Subcutaneous abdominal adipose tissue (tissue), 5 donors: Measurements from ENCODE around the gene PIMREG.

Source experiments
- H3K27ac ChIP-seq: one replicate; pipeline ENCODE4 v1.7.0; 2013; ENCODE audit warnings: low read depth, mild to moderate bottlenecking, inconsistent platforms, low read length, moderate library complexity
- H3K27me3 ChIP-seq, 5 donors: one replicate each; pipeline ENCODE4 v1.7.0; 2013; ENCODE audit warnings: low read length in 5 of 5, inconsistent platforms in 1 of 5; ENCODE audit not compliant: control insufficient read depth in 5 of 5, insufficient read depth in 4 of 5
- H3K36me3 ChIP-seq, 5 donors: one replicate each; pipeline ENCODE4 v1.7.0; 2013; ENCODE audit warnings: low read length in 5 of 5; ENCODE audit not compliant: control insufficient read depth in 5 of 5, insufficient read depth in 5 of 5
- H3K4me1 ChIP-seq, 5 donors: one replicate each; pipeline ENCODE4 v1.7.0; 2013; ENCODE audit warnings: low read length in 5 of 5, mild to moderate bottlenecking in 3 of 5, moderate library complexity in 1 of 5; ENCODE audit not compliant: control insufficient read depth in 5 of 5, insufficient read depth in 5 of 5
- H3K4me3 ChIP-seq, 5 donors: one replicate each; pipeline ENCODE4 v1.7.0; 2013; ENCODE audit warnings: low read length in 5 of 5, low read depth in 1 of 5
- H3K9ac ChIP-seq, 5 donors: one replicate each; pipeline ENCODE4 v1.7.0; 2013; ENCODE audit warnings: low read length in 5 of 5, mild to moderate bottlenecking in 4 of 5, moderate library complexity in 3 of 5
- H3K9me3 ChIP-seq, 5 donors: one replicate each; pipeline ENCODE4 v1.7.0; 2013; ENCODE audit warnings: low read length in 5 of 5; ENCODE audit not compliant: control insufficient read depth in 5 of 5
- donor health status: healthy.
- donor health status: healthy.
- donor health status: healthy.
- donor health status: healthy.
- donor health status: healthy.

PIMREG gene

GRCh38 chr17:6435968-6436367 lies 8.3 kb upstream of the PIMREG start:
- Histone ChIP-seq H3K36me3 (no peaks in the 10 kb centered on the region), H3K27ac (no peak overlapping the region), H3K9ac (no peak overlapping the region), H3K9me3 (peaks cover 0 to 4% (median 1%) of the 10 kb centered on the region in 5 donors), H3K4me1 (no peaks in the 10 kb centered on the region), H3K4me3 (no peak overlapping the region), H3K27me3 (peaks cover 8 to 27% (median 13%) of the 10 kb centered on the region in 5 donors)

GRCh38 chr17:6437466-6437865 lies 6.8 kb upstream of the PIMREG start:
- peaks cover 8 to 27% (median 15%) of the 10 kb centered on the region in 5 donors for H3K27me3 ChIP-seq
- H3K9me3 ChIP-seq, result no peaks in the 10 kb centered on the region
- H3K4me1 ChIP-seq, result no peaks in the 10 kb centered on the region
- H3K27ac ChIP-seq, result no peak overlapping the region
- H3K9ac ChIP-seq, result no peak overlapping the region
- H3K4me3 ChIP-seq, result no peak overlapping the region
- H3K36me3 ChIP-seq, result no peaks in the 10 kb centered on the region

- H3K27ac ChIP-seq, result no peak overlapping the region
- no peaks in the 10 kb centered on the region for H3K36me3 ChIP-seq
- no peak overlapping the region for H3K4me3 ChIP-seq
- no peaks in the 10 kb centered on the region for H3K4me1 ChIP-seq
- H3K9me3 ChIP-seq, result no peaks in the 10 kb centered on the region
- peaks cover 8 to 27% (median 15%) of the 10 kb centered on the region in 5 donors for H3K27me3 ChIP-seq
- no peak overlapping the region for H3K9ac ChIP-seq
These were observed 6.3 kb upstream of the PIMREG start for GRCh38 chr17:6437956-6438355.

- Histone ChIP-seq H3K4me1 (peaks cover 0 to 16% (median 14%) of the 10 kb centered on the region in 5 donors), H3K9me3 (no peaks in the 10 kb centered on the region), H3K36me3 (no peaks in the 10 kb centered on the region), H3K27me3 (peaks cover 8 to 21% (median 14%) of the 10 kb centered on the region in 5 donors), H3K27ac (no peak overlapping the region), H3K4me3 (no peak overlapping the region), H3K9ac (no peak overlapping the region)
These were observed 4.3 kb upstream of the PIMREG start for GRCh38 chr17:6439951-6440350.

GRCh38 chr17:6442775-6443174 lies 1.5 kb upstream of the PIMREG start:
- H3K27me3 ChIP-seq, result peaks cover 6 to 13% (median 8%) of the 10 kb centered on the region in 5 donors
- H3K9me3 ChIP-seq, result no peaks in the 10 kb centered on the region
- H3K36me3 ChIP-seq, result no peaks in the 10 kb centered on the region
- no peak overlapping the region for H3K9ac ChIP-seq
- no peak overlapping the region for H3K4me3 ChIP-seq
- no peak overlapping the region for H3K27ac ChIP-seq
- H3K4me1 ChIP-seq, result peaks cover 0 to 16% (median 14%) of the 10 kb centered on the region in 5 donors

- peak overlapping the region in 2 of 5 donors; percentile 41 to 47 for H3K9ac ChIP-seq
- peak overlapping the region; percentile 51 to 79 (median 72) for H3K4me3 ChIP-seq
- peaks cover 0 to 7% (median 3%) of the 10 kb centered on the region in 5 donors for H3K27me3 ChIP-seq
- no peaks in the 10 kb centered on the region for H3K9me3 ChIP-seq
- no peaks in the 10 kb centered on the region for H3K36me3 ChIP-seq
- no peak overlapping the region for H3K27ac ChIP-seq
- peaks cover 0 to 16% (median 14%) of the 10 kb centered on the region in 5 donors for H3K4me1 ChIP-seq
These were observed 498 bp downstream of the PIMREG start for GRCh38 chr17:6444571-6445335.

- Histone ChIP-seq H3K4me3 (no peak overlapping the region), H3K9ac (no peak overlapping the region), H3K4me1 (peaks cover 0 to 16% (median 14%) of the 10 kb centered on the region in 5 donors), H3K27ac (no peak overlapping the region), H3K36me3 (no peaks in the 10 kb centered on the region), H3K9me3 (no peaks in the 10 kb centered on the region), H3K27me3 (no peaks in the 10 kb centered on the region)
These were observed 2.4 kb downstream of the PIMREG start for GRCh38 chr17:6446516-6447100.

- H3K27ac ChIP-seq, result no peak overlapping the region
These were observed 4.2 kb downstream of the PIMREG start for GRCh38 chr17:6448473-6448872.

GRCh38 chr17:6449307-6449706 lies 5.1 kb downstream of the PIMREG start:
- H3K4me3 ChIP-seq, result no peak overlapping the region
- H3K4me1 ChIP-seq, result peaks cover 0 to 5% (median 5%) of the 10 kb centered on the region in 5 donors
- no peaks in the 10 kb centered on the region for H3K9me3 ChIP-seq
- no peaks in the 10 kb centered on the region for H3K36me3 ChIP-seq
- peaks cover 0 to 5% (median under 1%) of the 10 kb centered on the region in 5 donors for H3K27me3 ChIP-seq
- H3K9ac ChIP-seq, result no peak overlapping the region
- H3K27ac ChIP-seq, result no peak overlapping the region

More at GRCh38 chr17:6448473-6448872, 4.2 kb downstream of the PIMREG start:
- H3K9me3 ChIP-seq, result no peaks in the 10 kb centered on the region
- no peak overlapping the region for H3K4me3 ChIP-seq
- no peak overlapping the region for H3K9ac ChIP-seq
- H3K36me3 ChIP-seq, result no peaks in the 10 kb centered on the region
- peaks cover 0 to 2% (median 0%) of the 10 kb centered on the region in 5 donors for H3K27me3 ChIP-seq
- peaks cover 0 to 13% (median 12%) of the 10 kb centered on the region in 5 donors for H3K4me1 ChIP-seq
